Measurements from ENCODE around the gene CCL1.
A peak's percentile ranks its signal among the peaks of the same experiment; 100 is the strongest.
"Not testable (repeated sequence)": the region's sequence is repeated elsewhere in the genome, so short reads cannot be mapped to it uniquely, and the experiment has no call there.

CCL1 gene

GRCh38 chr17:34357398-34357797, 5.6 kb downstream of the CCL1 start:
- peak; percentile 32 for DNase-seq (ENCODE audit: low spot score)

GRCh38 chr17:34356194-34356593, 6.8 kb downstream of the CCL1 start, which contains the start of gene CCL13:
Gene CCL13 (plus strand): TSS chr17:34356480. CDS start chr17:34356527, 47 bp downstream.
- DNase-seq (ENCODE audit: low spot score): no peak

- no peak for DNase-seq (ENCODE audit: low spot score)
Observed at GRCh38 chr17:34354637-34355036, 8.4 kb downstream of the CCL1 start.

GRCh38 chr17:34352191-34352590, 10.8 kb downstream of the CCL1 start:
- DNase-seq (ENCODE audit: low spot score): no peak

GRCh38 chr17:34351096-34351495, 11.9 kb downstream of the CCL1 start:
- no peak for DNase-seq (ENCODE audit: low spot score)

- DNase-seq (ENCODE audit: low spot score): no peak
Observed at GRCh38 chr17:34349751-34350150, 13.3 kb downstream of the CCL1 start.

- DNase-seq (ENCODE audit: low spot score): no peak
Observed at GRCh38 chr17:34347063-34347462, 16.0 kb downstream of the CCL1 start.

GRCh38 chr17:34341916-34342315, 21.1 kb downstream of the CCL1 start:
- DNase-seq (ENCODE audit: low spot score): no peak

- DNase-seq (ENCODE audit: low spot score): no peak
Observed at GRCh38 chr17:34339138-34339770, 23.8 kb downstream of the CCL1 start.

- no peak for DNase-seq (ENCODE audit: low spot score)
Observed at GRCh38 chr17:34337701-34338100, 25.3 kb downstream of the CCL1 start.

- DNase-seq (ENCODE audit: low spot score): not testable (repeated sequence)
Observed at GRCh38 chr17:34327580-34327979, 35.5 kb downstream of the CCL1 start.

GRCh38 chr17:34321964-34322363, 41.1 kb downstream of the CCL1 start:
- DNase-seq (ENCODE audit: low spot score): no peak

- no peak for DNase-seq (ENCODE audit: low spot score)
Observed at GRCh38 chr17:34319039-34319483, 44.0 kb downstream of the CCL1 start, which contains the start of gene CCL8. Gene CCL8 (plus strand): TSS chr17:34319435. CDS start chr17:34319502, 67 bp downstream.

GRCh38 chr17:34318474-34318873, 44.6 kb downstream of the CCL1 start:
- DNase-seq (ENCODE audit: low spot score): peak; percentile 56

- DNase-seq (ENCODE audit: low spot score): no peak
Observed at GRCh38 chr17:34314279-34314678, 48.8 kb downstream of the CCL1 start.

GRCh38 chr17:34313164-34313563, 49.9 kb downstream of the CCL1 start:
- no peak for DNase-seq (ENCODE audit: low spot score)

GRCh38 chr17:34312080-34312479, 51.0 kb downstream of the CCL1 start:
- no peak for DNase-seq (ENCODE audit: low spot score)

GRCh38 chr17:34311291-34311690, 51.7 kb downstream of the CCL1 start:
- DNase-seq (ENCODE audit: low spot score): no peak
